HUES48 (cell line): Measurements from ENCODE around the gene POU6F1.

Experiments
- H3K27ac ChIP-seq: one replicate; pipeline ENCODE4 v1.7.0; 2013; ENCODE audit warnings: low read depth, low read length, inconsistent platforms
- H3K27me3 ChIP-seq: 2 replicates; pipeline ENCODE4 v1.6.1; 2013; ENCODE audit warnings: mild to moderate bottlenecking, low read length; ENCODE audit not compliant: control insufficient read depth, insufficient read depth
- H3K36me3 ChIP-seq: 2 replicates; pipeline ENCODE4 v1.6.1; 2013; ENCODE audit warnings: low read length; ENCODE audit not compliant: control insufficient read depth, insufficient read depth
- H3K4me1 ChIP-seq: 2 replicates; pipeline ENCODE4 v1.6.1; 2013; ENCODE audit warnings: mild to moderate bottlenecking, low read length; ENCODE audit not compliant: control insufficient read depth, insufficient read depth
- H3K4me3 ChIP-seq: 2 replicates; pipeline ENCODE4 v1.5.1; 2013; ENCODE audit warnings: mild to moderate bottlenecking, low read depth, low read length
- H3K9ac ChIP-seq: 2 replicates; pipeline ENCODE4 v1.6.1; 2013; ENCODE audit warnings: mild to moderate bottlenecking, low read depth, low read length, moderate library complexity
- H3K9me3 ChIP-seq: 2 replicates; pipeline ENCODE4 v1.6.1; 2013; ENCODE audit warnings: low read length; ENCODE audit not compliant: control insufficient read depth, insufficient read depth

POU6F1 gene

DNA sequence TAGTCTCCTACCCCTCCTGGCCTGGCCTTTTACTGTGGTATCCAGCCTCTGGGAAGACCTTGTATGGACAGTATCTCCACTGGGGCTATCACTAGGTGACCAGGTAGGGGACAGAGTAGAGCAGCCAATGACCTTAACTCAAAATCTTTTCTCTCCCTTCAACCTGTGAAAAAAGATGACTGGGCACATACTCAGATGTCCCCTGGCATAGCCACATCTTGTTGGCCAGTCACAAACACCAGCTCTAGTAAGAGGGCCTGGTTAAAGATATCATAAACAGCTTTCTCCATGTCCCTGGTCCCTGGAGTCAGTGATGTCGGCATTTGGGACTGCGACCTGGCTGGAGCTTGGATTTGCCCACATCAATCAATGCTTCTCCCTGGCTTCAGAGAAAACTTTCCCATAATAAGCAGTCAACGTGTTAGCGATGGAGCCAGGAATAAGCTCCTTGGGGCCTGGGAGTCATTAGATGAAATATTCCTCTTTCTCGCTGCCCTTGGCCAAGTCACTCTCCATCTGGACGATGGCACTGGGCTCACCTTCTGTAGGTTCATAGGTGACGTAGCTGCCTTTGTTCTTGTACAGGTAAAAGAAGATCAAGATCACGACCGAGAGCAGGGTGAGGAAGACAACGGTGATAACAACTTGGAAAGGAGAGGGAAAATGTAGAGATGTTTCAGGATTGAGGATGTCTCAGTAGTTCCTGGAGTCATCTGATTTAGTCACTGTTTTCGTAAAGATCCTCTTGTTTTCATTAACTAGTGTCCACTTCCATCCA, 27.8 kb upstream of the POU6F1 start:
- peaks cover 23% of the 10 kb centered on the region for H3K4me1 ChIP-seq
- H3K27ac ChIP-seq: no peak overlapping the region
- no peak overlapping the region for H3K4me3 ChIP-seq
- peaks cover 47% of the 10 kb centered on the region for H3K36me3 ChIP-seq
- no peaks in the 10 kb centered on the region for H3K9me3 ChIP-seq
- no peaks in the 10 kb centered on the region for H3K27me3 ChIP-seq
- no peak overlapping the region for H3K9ac ChIP-seq

- no peak overlapping the region for H3K9ac ChIP-seq
- no peak overlapping the region for H3K27ac ChIP-seq
- H3K4me1 ChIP-seq: peaks cover 28% of the 10 kb centered on the region
- H3K36me3 ChIP-seq: peaks cover 55% of the 10 kb centered on the region
- no peaks in the 10 kb centered on the region for H3K9me3 ChIP-seq
- no peak overlapping the region for H3K4me3 ChIP-seq
- no peaks in the 10 kb centered on the region for H3K27me3 ChIP-seq
Measured at GRCh38 chr12:51244269-51244668, 26.4 kb upstream of the POU6F1 start.

GRCh38 chr12:51242876-51243275, 25.0 kb upstream of the POU6F1 start:
- H3K4me3 ChIP-seq: no peak overlapping the region
- H3K27me3 ChIP-seq: no peaks in the 10 kb centered on the region
- H3K9me3 ChIP-seq: no peaks in the 10 kb centered on the region
- H3K4me1 ChIP-seq: peaks cover 26% of the 10 kb centered on the region
- no peak overlapping the region for H3K9ac ChIP-seq
- no peak overlapping the region for H3K27ac ChIP-seq
- H3K36me3 ChIP-seq: peaks cover 55% of the 10 kb centered on the region

GRCh38 chr12:51242120-51242519, 24.3 kb upstream of the POU6F1 start:
- H3K36me3 ChIP-seq: peaks cover 55% of the 10 kb centered on the region

DNA sequence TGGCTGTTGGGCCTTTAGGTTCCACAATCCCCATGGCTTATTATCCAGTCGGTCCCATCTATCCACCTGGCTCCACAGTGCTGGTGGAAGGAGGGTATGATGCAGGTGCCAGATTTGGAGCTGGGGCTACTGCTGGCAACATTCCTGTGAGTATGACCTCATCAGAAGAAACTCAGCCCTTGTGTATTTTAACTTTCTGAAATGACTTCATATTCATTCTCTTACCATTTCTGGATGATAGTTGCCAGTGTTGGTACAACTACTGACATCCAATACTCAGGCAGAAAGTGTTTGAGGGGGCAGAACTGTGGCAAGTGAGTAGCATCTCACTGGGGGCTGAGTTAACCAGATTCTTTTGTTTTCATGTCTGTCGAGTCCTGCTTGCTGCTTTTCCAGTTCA, 23.1 kb upstream of the POU6F1 start:
- H3K9me3 ChIP-seq: no peaks in the 10 kb centered on the region
- H3K27me3 ChIP-seq: no peaks in the 10 kb centered on the region
- peaks cover 10% of the 10 kb centered on the region; the same call in 1 of the 2 replicates for H3K4me1 ChIP-seq
- no peak overlapping the region for H3K9ac ChIP-seq
- no peak overlapping the region for H3K4me3 ChIP-seq
- H3K36me3 ChIP-seq: peaks cover 53% of the 10 kb centered on the region
- no peak overlapping the region for H3K27ac ChIP-seq

More at GRCh38 chr12:51242120-51242519, 24.3 kb upstream of the POU6F1 start:
- Histone ChIP-seq H3K4me1 (peaks cover 19% of the 10 kb centered on the region), H3K9ac (no peak overlapping the region), H3K27ac (no peak overlapping the region), H3K9me3 (no peaks in the 10 kb centered on the region), H3K4me3 (no peak overlapping the region), H3K27me3 (no peaks in the 10 kb centered on the region)

DNA sequence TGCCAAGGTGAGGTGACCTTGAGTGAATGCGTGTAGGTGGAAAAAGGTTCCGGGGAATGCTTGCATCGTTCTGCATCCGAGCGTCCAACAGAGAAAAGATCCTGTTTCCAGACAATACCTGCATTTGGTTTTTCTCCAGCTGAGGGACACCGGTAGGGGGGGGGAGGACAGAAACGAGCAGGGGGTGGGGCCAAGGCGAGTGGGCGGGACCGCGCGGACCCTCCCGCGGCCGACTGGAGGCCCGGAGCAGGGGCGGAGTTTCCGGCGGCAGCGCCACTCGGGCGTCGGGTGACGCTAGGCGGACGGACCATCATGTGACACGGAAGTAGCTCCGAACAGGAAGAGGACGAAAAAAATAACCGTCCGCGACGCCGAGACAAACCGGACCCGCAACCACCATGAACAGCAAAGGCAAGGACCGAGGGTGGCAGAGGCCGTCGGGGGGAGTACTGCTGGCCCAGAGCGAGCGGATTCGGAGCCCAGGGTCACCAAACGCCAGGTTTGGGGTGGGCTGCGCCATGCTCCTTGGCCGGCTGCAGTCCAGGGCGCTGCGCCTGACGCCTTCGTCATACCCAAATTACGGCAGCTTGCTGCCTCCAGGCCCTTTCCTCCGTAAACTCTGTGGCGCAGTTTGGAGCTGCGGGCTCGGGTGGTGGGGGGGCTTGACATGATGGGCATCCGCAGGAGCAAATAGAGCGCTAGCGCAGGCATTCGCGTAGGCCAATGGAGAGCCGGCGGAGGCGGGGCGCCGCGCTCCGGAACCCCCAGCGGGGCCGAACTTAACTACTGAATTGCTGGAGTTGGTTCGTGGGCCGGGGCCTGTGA, 20.9 kb upstream of the POU6F1 start, which contains the start of gene DAZAP2:
DAZAP2 (plus strand) TSS at position 317 of the 825 bp plus-strand sequence; CDS start at position 399, 82 bp downstream.
- H3K4me3 ChIP-seq: peak within 1 kb of the TSS; percentile 100
- peak within 1 kb of the TSS; percentile 100 for H3K27ac ChIP-seq
- no peaks in the 10 kb centered on the region for H3K9me3 ChIP-seq
- H3K4me1 ChIP-seq: peaks cover 10% of the 10 kb centered on the region; the same call in 1 of the 2 replicates
- no peaks in the 10 kb centered on the region for H3K27me3 ChIP-seq
- H3K9ac ChIP-seq: peak within 1 kb of the TSS; percentile 100
- H3K36me3 ChIP-seq: peaks cover 37% of the 10 kb centered on the region

GRCh38 chr12:51238037-51238509, 20.2 kb upstream of the POU6F1 start:
- H3K36me3 ChIP-seq: peaks cover 31% of the 10 kb centered on the region
- H3K4me3 ChIP-seq: peak overlapping the region; percentile 100

GRCh38 chr12:51234530-51234929, 16.7 kb upstream of the POU6F1 start:
- peaks cover 4% of the 10 kb centered on the region; the same call in 1 of the 2 replicates for H3K4me1 ChIP-seq
- no peak overlapping the region for H3K27ac ChIP-seq
- no peaks in the 10 kb centered on the region for H3K36me3 ChIP-seq
- H3K9ac ChIP-seq: no peak overlapping the region
- H3K9me3 ChIP-seq: no peaks in the 10 kb centered on the region
- H3K4me3 ChIP-seq: no peak overlapping the region
- H3K27me3 ChIP-seq: no peaks in the 10 kb centered on the region

More at GRCh38 chr12:51238037-51238509, 20.2 kb upstream of the POU6F1 start:
- H3K4me1 ChIP-seq: peaks cover 10% of the 10 kb centered on the region; the same call in 1 of the 2 replicates
- H3K9ac ChIP-seq: peak overlapping the region; percentile 58
- peak overlapping the region; percentile 86 for H3K27ac ChIP-seq
- no peaks in the 10 kb centered on the region for H3K27me3 ChIP-seq
- no peaks in the 10 kb centered on the region for H3K9me3 ChIP-seq

GRCh38 chr12:51232642-51233041, 14.8 kb upstream of the POU6F1 start:
- no peaks in the 10 kb centered on the region for H3K9me3 ChIP-seq
- no peak overlapping the region for H3K4me3 ChIP-seq
- no peak overlapping the region for H3K9ac ChIP-seq
- H3K36me3 ChIP-seq: no peaks in the 10 kb centered on the region
- H3K27ac ChIP-seq: no peak overlapping the region
- no peaks in the 10 kb centered on the region for H3K4me1 ChIP-seq
- no peaks in the 10 kb centered on the region for H3K27me3 ChIP-seq

DNA sequence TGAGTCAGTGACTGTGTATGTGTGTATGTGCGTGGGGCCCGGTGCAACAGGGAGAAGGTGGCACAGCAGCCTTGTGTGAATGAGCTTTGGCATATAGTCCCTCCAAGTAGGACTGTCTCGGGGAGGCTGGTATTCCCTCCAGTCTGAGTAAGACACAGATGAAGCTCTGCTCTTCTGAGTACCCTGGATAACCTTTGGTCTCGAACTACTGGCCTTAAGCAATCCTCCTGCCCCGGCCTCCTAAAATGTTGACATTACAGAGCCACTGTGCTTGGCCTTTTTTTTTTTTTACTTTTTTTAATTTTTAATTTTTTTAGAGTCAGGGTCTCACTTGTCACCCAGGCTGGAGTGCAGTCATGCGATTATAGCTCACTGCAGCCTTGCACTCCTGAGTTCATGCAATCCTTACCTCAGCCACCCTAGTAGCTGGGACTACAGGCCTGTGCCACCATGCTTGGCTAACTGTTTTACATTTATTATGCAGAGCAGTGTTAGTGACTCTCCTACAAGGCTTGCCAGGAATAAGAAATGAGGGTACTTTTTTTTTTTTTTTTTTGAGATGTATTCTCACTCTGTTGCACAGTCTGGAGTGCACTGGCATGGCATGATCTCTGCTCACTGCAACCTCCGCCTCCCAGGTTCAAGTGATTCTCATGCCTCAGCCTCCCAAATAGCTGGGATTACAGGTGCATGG, 11.4 kb upstream of the POU6F1 start:
- no peak overlapping the region for H3K9ac ChIP-seq
- H3K36me3 ChIP-seq: no peaks in the 10 kb centered on the region
- no peaks in the 10 kb centered on the region for H3K9me3 ChIP-seq
- no peaks in the 10 kb centered on the region for H3K27me3 ChIP-seq
- H3K4me1 ChIP-seq: no peaks in the 10 kb centered on the region
- no peak overlapping the region for H3K4me3 ChIP-seq
- H3K27ac ChIP-seq: no peak overlapping the region
